Central memory CD8-positive, alpha-beta T cell (primary cell): ENCODE measurements around the gene SIL1.

Experiments used
- ATAC-seq: fragments of 150-1000 bp; cut with Tn5 transposase; replicated peaks from 2 replicates; pipeline ENCODE4 v1.10.0; 2022; ENCODE audit warnings: mild to moderate bottlenecking, moderate FRiP score, moderate number of reproducible peaks; ENCODE audit not compliant: poor library complexity, severe bottlenecking; ENCODE audit errors: extremely low read depth
- DNase-seq, 2 donors: peaks; one replicate each; pipeline ENCODE4 v3.0.0; 2021; ENCODE audit warnings: low spot score in 2 of 2
- H3K27ac Mint-ChIP-seq: one replicate; pipeline ENCODE4 v1.8.0; 2022; ENCODE audit warnings: low read depth, mild to moderate bottlenecking, moderate library complexity, mixed read lengths
- H3K27me3 Mint-ChIP-seq: one replicate; pipeline ENCODE4 v1.8.0; 2022; ENCODE audit warnings: mixed read lengths
- H3K36me3 Mint-ChIP-seq: one replicate; pipeline ENCODE4 v1.8.0; 2022; ENCODE audit warnings: mild to moderate bottlenecking, moderate library complexity, mixed read lengths; ENCODE audit not compliant: insufficient read depth
- H3K4me1 Mint-ChIP-seq: one replicate; pipeline ENCODE4 v1.8.0; 2022; ENCODE audit warnings: mixed read lengths
- H3K4me3 Mint-ChIP-seq: one replicate; pipeline ENCODE4 v1.8.0; 2022; ENCODE audit warnings: mild to moderate bottlenecking, moderate library complexity, mixed read lengths
- H3K9me3 Mint-ChIP-seq: one replicate; pipeline ENCODE4 v1.8.0; 2022; ENCODE audit warnings: mixed read lengths

SIL1 gene

DNA sequence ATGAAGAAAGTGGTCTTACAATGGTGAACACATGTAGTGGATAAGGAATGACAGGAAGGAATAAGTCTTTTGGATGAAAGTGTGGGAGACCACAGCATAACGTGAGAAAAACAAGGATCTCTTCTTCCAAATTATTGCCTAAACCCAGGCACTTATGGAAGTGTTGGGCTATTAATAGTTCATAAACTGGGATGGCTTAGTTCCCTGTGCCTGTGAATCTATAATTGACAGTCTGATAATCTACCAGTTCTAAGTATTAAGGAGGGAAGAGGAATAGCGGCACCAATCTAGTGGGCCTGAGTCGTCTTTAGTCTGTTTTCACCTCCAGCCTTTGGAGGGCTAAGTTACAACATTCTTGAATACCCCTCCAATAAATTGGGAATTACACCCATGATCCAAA lies 283.8 kb downstream of the SIL1 start:
- Mint-ChIP-seq H3K27ac (no peak overlapping the region), H3K9me3 (no peaks in the 10 kb centered on the region), H3K27me3 (no peaks in the 10 kb centered on the region), H3K4me3 (no peak overlapping the region), H3K4me1 (no peaks in the 10 kb centered on the region), H3K36me3 (peaks cover 3% of the 10 kb centered on the region)
- no peak for DNase-seq
- ATAC-seq, result no peak

GRCh38 chr5:138913773-138914172 lies 284.4 kb downstream of the SIL1 start:
- no peak overlapping the region for H3K4me3 Mint-ChIP-seq
- H3K27ac Mint-ChIP-seq, result no peak overlapping the region
- no peaks in the 10 kb centered on the region for H3K4me1 Mint-ChIP-seq
- peaks cover 3% of the 10 kb centered on the region for H3K36me3 Mint-ChIP-seq
- H3K27me3 Mint-ChIP-seq, result no peaks in the 10 kb centered on the region
- DNase-seq (no peak), ATAC-seq (no peak)
- no peaks in the 10 kb centered on the region for H3K9me3 Mint-ChIP-seq

- H3K4me1 Mint-ChIP-seq, result no peaks in the 10 kb centered on the region
- peaks cover 5% of the 10 kb centered on the region for H3K36me3 Mint-ChIP-seq
- H3K27ac Mint-ChIP-seq, result no peak overlapping the region
- no peaks in the 10 kb centered on the region for H3K27me3 Mint-ChIP-seq
- H3K4me3 Mint-ChIP-seq, result no peak overlapping the region
- DNase-seq (no peak), ATAC-seq (no peak)
- no peaks in the 10 kb centered on the region for H3K9me3 Mint-ChIP-seq
These were observed 286.1 kb downstream of the SIL1 start for GRCh38 chr5:138912093-138912492.

DNA sequence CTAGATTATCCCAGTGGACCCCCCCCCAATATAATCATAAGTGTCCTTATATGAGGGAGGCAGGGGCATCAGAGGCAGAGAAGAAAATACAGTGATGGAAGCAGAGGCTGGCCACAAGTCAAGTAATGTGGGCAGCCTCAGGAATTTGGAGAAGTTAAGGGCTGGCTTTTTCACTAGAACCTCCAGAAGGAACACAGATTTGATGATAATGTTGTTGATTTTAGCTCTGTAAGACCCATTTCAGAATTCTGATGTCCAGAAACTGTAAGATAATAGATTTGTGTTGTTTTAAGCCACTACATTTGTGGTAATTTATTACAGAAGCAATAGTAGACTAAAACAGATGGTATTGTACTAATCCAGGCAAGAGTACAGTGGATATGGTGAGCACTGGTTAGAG lies 286.7 kb downstream of the SIL1 start:
- Mint-ChIP-seq H3K27me3 (no peaks in the 10 kb centered on the region), H3K9me3 (no peaks in the 10 kb centered on the region), H3K4me1 (no peaks in the 10 kb centered on the region), H3K36me3 (peaks cover 5% of the 10 kb centered on the region), H3K27ac (no peak overlapping the region), H3K4me3 (no peak overlapping the region)
- DNase-seq (no peak), ATAC-seq (no peak)

DNA sequence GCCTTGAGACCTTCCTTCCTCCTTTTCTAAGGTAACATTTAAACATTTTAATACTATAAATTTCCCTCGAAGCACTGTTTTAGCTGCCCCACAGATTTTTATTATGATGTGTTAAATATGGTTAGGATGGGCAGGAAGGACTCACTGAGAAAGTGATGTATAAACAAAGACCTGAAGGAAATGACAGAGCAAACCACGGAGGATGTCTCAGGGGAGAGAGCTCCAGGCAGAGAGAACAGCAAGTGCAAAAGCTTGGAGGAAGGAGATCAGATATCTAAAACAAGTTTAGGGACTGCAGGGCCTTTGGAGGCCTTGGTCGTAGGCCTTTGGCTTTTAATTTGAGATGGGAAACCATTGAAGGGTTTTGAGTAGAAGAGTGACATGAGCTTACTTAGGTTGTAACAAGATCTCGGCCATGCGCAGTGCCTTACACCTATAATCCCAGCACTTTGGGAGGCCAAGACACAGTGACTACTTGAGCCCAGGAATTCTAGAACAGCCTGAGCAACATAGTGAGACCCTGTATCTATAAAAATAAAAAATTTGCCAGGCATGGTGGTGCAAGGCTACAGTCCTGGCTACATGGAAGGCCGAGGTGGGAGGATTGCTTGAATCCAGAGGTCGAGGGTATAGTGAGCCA lies 287.5 kb downstream of the SIL1 start:
- no peak for DNase-seq
- Mint-ChIP-seq H3K27me3 (no peaks in the 10 kb centered on the region), H3K27ac (no peak overlapping the region), H3K4me1 (no peaks in the 10 kb centered on the region), H3K36me3 (peaks cover 5% of the 10 kb centered on the region), H3K9me3 (no peaks in the 10 kb centered on the region), H3K4me3 (no peak overlapping the region)
- ATAC-seq, result no peak

- Mint-ChIP-seq H3K36me3 (peaks cover 10% of the 10 kb centered on the region), H3K4me1 (no peaks in the 10 kb centered on the region), H3K9me3 (no peaks in the 10 kb centered on the region), H3K4me3 (no peak overlapping the region), H3K27me3 (no peaks in the 10 kb centered on the region), H3K27ac (no peak overlapping the region)
- ATAC-seq (no peak), DNase-seq (no peak)
These were observed 288.4 kb downstream of the SIL1 start for GRCh38 chr5:138909734-138910133.

DNA sequence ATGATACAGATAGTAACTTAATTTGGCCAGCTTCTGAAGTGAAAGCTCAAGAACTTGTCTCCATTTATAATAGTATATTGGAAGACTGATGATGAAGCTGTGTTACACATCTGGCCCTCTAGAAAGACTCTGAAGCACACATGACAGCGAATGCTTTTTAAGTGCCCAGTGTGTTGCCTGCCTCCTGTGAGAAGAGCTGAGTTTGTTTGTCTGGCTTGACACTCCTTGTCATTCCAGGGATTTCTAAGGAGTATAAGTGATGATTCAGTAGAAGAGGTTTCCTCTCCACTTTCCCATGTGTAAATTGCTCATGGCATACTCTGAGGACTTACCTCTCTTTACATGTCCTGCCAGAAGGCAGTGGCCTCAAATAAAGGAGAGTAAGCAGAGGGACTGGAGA lies 292.6 kb downstream of the SIL1 start:
- DNase-seq (no peak), ATAC-seq (no peak)
- H3K27ac Mint-ChIP-seq, result no peak overlapping the region
- no peaks in the 10 kb centered on the region for H3K4me1 Mint-ChIP-seq
- peaks cover 11% of the 10 kb centered on the region for H3K36me3 Mint-ChIP-seq
- no peaks in the 10 kb centered on the region for H3K27me3 Mint-ChIP-seq
- no peaks in the 10 kb centered on the region for H3K9me3 Mint-ChIP-seq
- H3K4me3 Mint-ChIP-seq, result no peak overlapping the region

DNA sequence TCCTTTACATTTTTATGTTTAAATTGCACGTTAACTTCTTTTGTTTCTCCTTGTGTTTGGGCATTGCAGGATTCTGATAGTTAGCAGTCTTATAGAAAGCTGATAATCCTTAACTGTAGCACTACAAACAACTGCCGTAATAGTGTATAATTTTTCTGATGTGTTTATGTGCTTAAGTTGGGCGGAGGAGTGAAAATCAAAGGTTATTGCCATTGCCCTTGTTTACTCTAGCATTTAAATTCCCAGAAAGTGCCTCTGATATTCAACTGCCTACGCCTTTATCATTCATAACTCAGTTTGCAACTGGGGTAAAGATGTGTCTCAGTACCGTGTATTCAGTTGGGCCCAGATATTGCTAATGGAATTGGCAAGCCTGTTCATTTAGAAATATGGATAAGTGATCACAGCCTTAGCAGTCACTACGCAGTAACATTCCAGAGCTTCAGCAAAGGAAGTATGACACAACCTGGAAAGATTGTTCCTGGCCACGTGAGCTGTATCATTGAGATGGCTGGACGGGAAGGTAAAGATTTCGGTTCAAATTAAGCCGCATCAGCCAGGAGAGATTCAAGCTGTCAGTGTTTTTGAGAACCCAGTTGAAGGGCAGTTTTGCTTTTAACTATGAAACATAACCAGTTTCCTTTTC lies 294.9 kb downstream of the SIL1 start:
- DNase-seq (no peak), ATAC-seq (no peak)
- Mint-ChIP-seq H3K27me3 (no peaks in the 10 kb centered on the region), H3K4me1 (no peaks in the 10 kb centered on the region), H3K27ac (no peak overlapping the region), H3K36me3 (peaks cover 7% of the 10 kb centered on the region), H3K4me3 (no peak overlapping the region), H3K9me3 (no peaks in the 10 kb centered on the region)

DNA sequence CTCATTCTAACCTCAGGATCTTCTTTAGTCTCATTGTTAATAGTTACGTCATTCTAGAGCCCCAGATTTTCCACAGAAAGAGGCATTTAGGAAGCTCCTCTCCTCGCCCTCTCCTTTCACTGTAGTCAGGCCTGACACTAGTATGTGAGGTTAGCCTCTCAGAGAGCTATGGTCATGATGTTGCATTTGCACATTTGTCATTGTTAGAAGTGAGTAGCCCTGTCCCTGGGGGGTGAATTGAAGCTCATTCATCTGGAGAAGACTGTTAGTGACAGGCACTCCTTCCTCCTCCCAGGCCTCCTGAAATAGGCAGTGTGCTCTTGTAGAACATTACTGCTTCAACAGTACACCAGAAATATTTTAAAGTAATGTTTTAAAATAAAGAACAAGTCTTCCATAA lies 296.5 kb downstream of the SIL1 start:
- Mint-ChIP-seq H3K4me3 (no peak overlapping the region), H3K36me3 (peaks cover 7% of the 10 kb centered on the region), H3K9me3 (no peaks in the 10 kb centered on the region), H3K4me1 (no peaks in the 10 kb centered on the region), H3K27me3 (no peaks in the 10 kb centered on the region), H3K27ac (no peak overlapping the region)
- no peak for DNase-seq
- ATAC-seq, result no peak

DNA sequence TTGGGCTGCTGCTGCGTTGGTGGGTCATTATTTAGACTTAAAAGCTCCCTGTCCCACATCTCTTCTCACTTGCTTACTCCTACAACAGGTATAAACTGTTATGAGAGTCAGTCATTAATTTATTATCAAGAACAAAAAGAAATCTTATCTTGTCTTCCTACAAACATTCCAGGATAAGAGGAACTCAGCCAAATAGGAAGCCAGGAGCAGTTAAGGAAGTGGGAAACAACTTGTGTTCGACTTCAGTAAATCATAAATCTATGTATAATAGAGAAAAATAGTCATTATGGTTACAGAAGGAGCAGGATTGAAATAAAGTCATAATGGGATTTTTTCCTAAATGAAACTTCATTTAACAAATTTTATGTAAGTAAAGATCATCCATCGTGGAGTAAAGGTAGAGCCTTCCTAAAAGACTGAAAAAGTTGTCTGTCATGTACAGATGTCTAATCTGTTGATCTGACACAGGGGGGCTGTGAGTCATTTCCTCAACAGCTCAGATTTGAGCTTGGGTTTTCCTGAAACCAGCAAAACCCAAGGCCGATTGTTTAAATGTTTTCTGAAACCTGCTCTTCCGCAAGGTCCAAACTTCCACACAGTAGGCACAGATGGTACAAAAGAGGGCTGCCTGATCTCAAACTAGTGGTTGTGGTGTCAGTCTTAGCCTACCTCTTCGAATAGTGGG lies 297.7 kb downstream of the SIL1 start:
- Mint-ChIP-seq H3K27ac (no peak overlapping the region), H3K36me3 (peaks cover 5% of the 10 kb centered on the region), H3K4me1 (no peaks in the 10 kb centered on the region), H3K4me3 (no peak overlapping the region), H3K9me3 (no peaks in the 10 kb centered on the region), H3K27me3 (no peaks in the 10 kb centered on the region)
- ATAC-seq (no peak), DNase-seq (no peak)

DNA sequence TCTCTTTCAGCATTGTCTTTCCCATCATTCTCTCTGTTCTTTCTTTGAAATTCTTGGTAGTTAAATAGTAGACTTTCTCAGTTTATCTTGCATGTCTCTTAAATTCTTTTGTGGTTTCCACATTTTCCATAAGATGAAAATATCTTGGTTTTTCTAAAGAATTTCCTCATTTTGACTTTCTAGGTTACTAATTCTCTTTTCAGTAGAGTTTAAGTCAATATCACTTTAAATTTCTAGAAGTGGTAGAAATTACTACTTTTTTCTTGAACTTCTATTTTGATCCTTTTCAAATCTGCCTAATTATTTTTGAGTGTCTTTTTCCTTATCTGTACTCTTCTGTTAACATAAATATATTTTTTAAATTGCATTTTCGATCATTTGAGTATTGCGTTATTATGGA lies 299.4 kb downstream of the SIL1 start:
- H3K27ac Mint-ChIP-seq, result no peak overlapping the region
- no peak for DNase-seq
- ATAC-seq, result no peak

DNA sequence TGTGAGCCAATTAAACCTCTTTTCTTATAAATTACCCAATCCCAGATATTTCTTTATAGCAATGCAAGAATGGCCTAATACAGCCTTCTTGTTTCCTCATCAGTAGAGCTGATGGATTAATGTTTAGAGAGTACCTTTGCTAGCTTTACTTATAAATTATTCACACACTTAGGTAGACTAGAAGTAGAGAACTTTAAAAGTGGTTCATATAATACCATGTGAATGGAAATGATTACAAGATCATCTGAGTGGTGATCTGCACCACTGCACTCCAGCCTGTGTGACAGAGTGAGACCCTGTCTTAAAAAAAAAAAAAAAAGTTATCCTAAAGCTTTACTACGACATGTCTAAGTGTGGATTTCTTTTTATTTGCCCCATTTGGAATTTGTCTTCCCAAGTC lies 299.9 kb downstream of the SIL1 start:
- no peak for ATAC-seq
- Mint-ChIP-seq H3K36me3 (no peaks in the 10 kb centered on the region), H3K4me3 (no peak overlapping the region), H3K27me3 (no peaks in the 10 kb centered on the region), H3K4me1 (no peaks in the 10 kb centered on the region), H3K27ac (no peak overlapping the region), H3K9me3 (no peaks in the 10 kb centered on the region)
- DNase-seq, result no peak

More for the DNA sequence above, 299.4 kb downstream of the SIL1 start:
- Mint-ChIP-seq H3K36me3 (no peaks in the 10 kb centered on the region), H3K4me1 (no peaks in the 10 kb centered on the region), H3K4me3 (no peak overlapping the region), H3K27me3 (no peaks in the 10 kb centered on the region), H3K9me3 (no peaks in the 10 kb centered on the region)
